Fibroblast of lung (primary cell): ENCODE results near the gene PDK3. TPM values are rescaled to one million over a fixed set of nuclear protein-coding genes. Genes with fewer than 3 reads are reported as not detected.

ENCODE experiments used
- DNase-seq, 2 donors: peaks; one replicate each; pipeline versions ENCODE4 v3.0.0 to v3.0.0-alpha.2; 2010; ENCODE audit warnings: low read depth in 2 of 2
- H2AFZ ChIP-seq: 2 replicates; pipeline ENCODE4 v1.5.1; 2012; ENCODE audit warnings: low read length, control low read depth, inconsistent platforms
- H3K27ac ChIP-seq: 2 replicates; pipeline ENCODE4 v1.5.1; 2011; ENCODE audit warnings: low read length, control low read depth; ENCODE audit not compliant: insufficient read depth
- H3K27me3 ChIP-seq: 2 replicates; pipeline ENCODE4 v1.5.1; 2011; ENCODE audit warnings: mild to moderate bottlenecking, low read length; ENCODE audit not compliant: control insufficient read depth, insufficient read depth
- H3K36me3 ChIP-seq: 2 replicates; pipeline ENCODE4 v1.5.1; 2011; ENCODE audit warnings: low read length; ENCODE audit not compliant: control insufficient read depth, insufficient read depth
- H3K4me1 ChIP-seq: 2 replicates; pipeline ENCODE4 v1.5.1; 2011; ENCODE audit warnings: low read length; ENCODE audit not compliant: control insufficient read depth, insufficient read depth; ENCODE audit errors: extremely low read depth
- H3K4me2 ChIP-seq: 2 replicates; pipeline ENCODE4 v1.5.1; 2011; ENCODE audit warnings: low read length, control low read depth; ENCODE audit not compliant: insufficient read depth; ENCODE audit errors: extremely low read depth
- H3K4me3 ChIP-seq, 4 experiments: fragments of 200-600 bp in 1 of 4; sonication (generic) in 1 of 4; replicated peaks in 1 of 4; 2 replicates each; pipeline ENCODE4 v1.5.1; 2011 to 2016; ENCODE audit warnings: low read length in 4 of 4, low read depth in 3 of 4, mild to moderate bottlenecking in 3 of 4, control low read depth in 2 of 4, inconsistent platforms in 1 of 4, mixed read lengths in 1 of 4; ENCODE audit not compliant: insufficient read depth in 1 of 4; ENCODE audit errors: control extremely low read depth in 1 of 4
- H3K79me2 ChIP-seq: 2 replicates; pipeline ENCODE4 v1.5.1; 2012; ENCODE audit warnings: mild to moderate bottlenecking, low read length, inconsistent platforms; ENCODE audit not compliant: control insufficient read depth, insufficient read depth
- H3K9ac ChIP-seq: 2 replicates; pipeline ENCODE4 v1.5.1; 2011; ENCODE audit warnings: mild to moderate bottlenecking, low read length, control low read depth; ENCODE audit not compliant: insufficient read depth
- H3K9me3 ChIP-seq: 2 replicates; pipeline ENCODE4 v1.5.1; 2012; ENCODE audit warnings: low read depth, low read length; ENCODE audit not compliant: control insufficient read depth, insufficient read depth
- H4K20me1 ChIP-seq: 2 replicates; pipeline ENCODE4 v1.5.1; 2011; ENCODE audit warnings: low read length; ENCODE audit not compliant: control insufficient read depth, insufficient read depth; ENCODE audit errors: extremely low read depth
- EZH2 ChIP-seq: IDR thresholded peaks from 2 replicates; pipeline ENCODE4 v1.5.1; 2012; ENCODE audit warnings: low read length, control low read depth, mild to moderate bottlenecking; ENCODE audit errors: missing control alignments
- polyA minus RNA-seq: library from RNA; depleted of rRNA, polyadenylated mRNA; stranded (reverse); fragments of >200 nt; gene quantifications from 2 replicates; pipeline ENCODE4 v1.2.3, GENCODE V29; 2011; ENCODE audit warnings: low replicate concordance
- polyA plus RNA-seq, 2 donors: library from polyadenylated mRNA; depleted of rRNA in 1 of 2; stranded (reverse) in 1 of 2; unstranded in 1 of 2; fragments of >200 nt; gene quantifications; 2 replicates each; pipeline ENCODE4 v1.2.1, GENCODE V29; 2011 to 2012; ENCODE audit warnings: missing spikeins in 1 of 2
- total RNA-seq: library from RNA; depleted of rRNA; stranded (reverse); fragments of >200 nt; gene quantifications from 2 replicates; pipeline ENCODE4 v1.2.1, GENCODE V29; 2014
- TF ChIP-seq, protein P1 (sequence below), 2 donors: IDR thresholded peaks in 1 of 2; conservative IDR thresholded peaks in 1 of 2; 1 replicate in 1 of 2; 2 replicates in 1 of 2; pipeline ENCODE4 v1.5.1; 2011 to 2012; ENCODE audit warnings: low read length in 2 of 2, control low read depth in 1 of 2, inconsistent platforms in 1 of 2, low read depth in 1 of 2, mild to moderate bottlenecking in 1 of 2

Gene PDK3
- total RNA-seq (2.8 and 5.1 TPM in 2 replicates), polyA plus RNA-seq (3.7 and 4.2 TPM in 2 replicates), polyA minus RNA-seq (2.8 and 2.9 TPM in 2 replicates)
- 2.3 and 2.4 TPM in 2 replicates for polyA plus RNA-seq (2012)

DNA sequence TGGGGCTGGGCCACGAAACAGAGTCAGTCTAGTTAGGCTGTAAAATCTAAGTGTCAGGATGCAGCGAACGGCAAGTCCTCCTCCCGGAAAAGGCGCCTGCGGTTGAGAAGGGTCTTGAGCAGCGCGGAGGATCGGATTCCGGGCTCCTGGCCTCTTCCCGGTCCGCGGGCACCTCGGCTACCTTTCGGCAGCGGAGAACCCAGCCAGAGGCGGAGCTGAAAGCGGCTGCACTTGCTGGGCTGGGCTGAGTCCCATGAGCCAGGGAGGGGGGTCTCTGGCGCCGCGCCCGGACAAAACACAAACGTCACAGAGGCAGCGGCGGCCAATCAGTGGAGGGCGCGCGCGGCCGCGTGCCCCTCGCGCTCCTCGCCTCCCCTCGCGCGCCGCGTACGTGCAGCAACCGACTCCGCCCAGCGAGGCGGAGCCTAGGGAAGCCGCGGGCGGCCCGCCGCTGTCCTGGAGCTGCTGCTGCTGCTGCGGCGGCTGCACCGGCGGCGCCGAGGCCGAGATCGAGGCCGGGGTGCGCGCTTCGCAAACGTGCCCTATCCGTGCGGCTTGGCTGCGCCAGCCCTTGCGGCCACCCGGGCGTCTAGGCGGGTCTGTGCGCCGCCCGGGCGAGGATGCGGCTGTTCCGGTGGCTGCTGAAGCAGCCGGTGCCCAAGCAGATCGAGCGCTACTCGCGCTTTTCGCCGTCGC lies at the start of gene PDK3:
Gene PDK3 (plus strand): TSS at position 451 of the 696 bp plus-strand sequence. CDS start 170 bp downstream, at position 621.
- H3K9ac ChIP-seq = peak within 1 kb of the TSS; percentile 53
- H3K9me3 ChIP-seq = no peaks in the 10 kb centered on the region
- H3K79me2 ChIP-seq = no peaks in the 10 kb centered on the region
- H2AFZ ChIP-seq = peak within 1 kb of the TSS; percentile 64
- TF ChIP-seq, protein P1, sequence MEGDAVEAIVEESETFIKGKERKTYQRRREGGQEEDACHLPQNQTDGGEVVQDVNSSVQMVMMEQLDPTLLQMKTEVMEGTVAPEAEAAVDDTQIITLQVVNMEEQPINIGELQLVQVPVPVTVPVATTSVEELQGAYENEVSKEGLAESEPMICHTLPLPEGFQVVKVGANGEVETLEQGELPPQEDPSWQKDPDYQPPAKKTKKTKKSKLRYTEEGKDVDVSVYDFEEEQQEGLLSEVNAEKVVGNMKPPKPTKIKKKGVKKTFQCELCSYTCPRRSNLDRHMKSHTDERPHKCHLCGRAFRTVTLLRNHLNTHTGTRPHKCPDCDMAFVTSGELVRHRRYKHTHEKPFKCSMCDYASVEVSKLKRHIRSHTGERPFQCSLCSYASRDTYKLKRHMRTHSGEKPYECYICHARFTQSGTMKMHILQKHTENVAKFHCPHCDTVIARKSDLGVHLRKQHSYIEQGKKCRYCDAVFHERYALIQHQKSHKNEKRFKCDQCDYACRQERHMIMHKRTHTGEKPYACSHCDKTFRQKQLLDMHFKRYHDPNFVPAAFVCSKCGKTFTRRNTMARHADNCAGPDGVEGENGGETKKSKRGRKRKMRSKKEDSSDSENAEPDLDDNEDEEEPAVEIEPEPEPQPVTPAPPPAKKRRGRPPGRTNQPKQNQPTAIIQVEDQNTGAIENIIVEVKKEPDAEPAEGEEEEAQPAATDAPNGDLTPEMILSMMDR (conservative IDR thresholded peaks at IDR 0.05 in 1 of 2, IDR thresholded peaks at IDR 0.05 in 1 of 2; ENCODE audit: low read depth in 1 of 2, low read length in 2 of 2) = no peak
- no peak for TF ChIP-seq EZH2
- peak within 1 kb of the TSS; percentile 54 to 63 (median 57) for H3K4me3 ChIP-seq
- H3K27me3 ChIP-seq = no peaks in the 10 kb centered on the region
- no peak within 1 kb of the TSS for H3K27ac ChIP-seq
- H4K20me1 ChIP-seq = no peaks in the 10 kb centered on the region
- H3K4me2 ChIP-seq = peak within 1 kb of the TSS; percentile 59
- DNase-seq = peak; percentile 77 to 85
- H3K4me1 ChIP-seq = no peaks in the 10 kb centered on the region
- H3K36me3 ChIP-seq = no peaks in the 10 kb centered on the region

DNA sequence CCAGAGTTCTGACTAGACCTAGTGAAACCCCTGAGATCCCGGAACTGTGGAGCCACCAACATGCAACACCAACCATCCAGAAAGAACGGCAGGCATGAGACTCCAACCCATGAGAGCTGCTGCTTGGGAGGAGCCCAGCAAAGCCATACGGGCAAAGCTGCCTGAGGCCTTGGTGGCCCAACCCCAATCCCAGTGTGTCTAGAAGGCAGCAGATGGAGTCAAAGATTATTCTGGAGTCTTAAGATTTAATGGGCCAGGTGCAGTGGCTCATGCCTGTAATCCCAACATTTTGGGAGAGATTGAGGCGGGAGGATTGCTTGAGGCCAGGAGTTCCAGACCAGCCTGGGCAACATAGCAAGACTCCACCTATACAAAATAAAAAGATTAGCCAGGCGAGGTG lies 49.2 kb upstream of the PDK3 start:
- Histone ChIP-seq H3K79me2 (no peaks in the 10 kb centered on the region), H3K9ac (no peak overlapping the region), H3K9me3 (no peaks in the 10 kb centered on the region), H2AFZ (no peak overlapping the region), H3K27ac (no peak overlapping the region), H4K20me1 (no peaks in the 10 kb centered on the region), H3K27me3 (no peaks in the 10 kb centered on the region), H3K36me3 (no peaks in the 10 kb centered on the region), H3K4me1 (no peaks in the 10 kb centered on the region), H3K4me2 (no peak overlapping the region), H3K4me3 (no peak overlapping the region)
- no peak for TF ChIP-seq EZH2
- TF ChIP-seq, protein P1 (conservative IDR thresholded peaks at IDR 0.05 in 1 of 2, IDR thresholded peaks at IDR 0.05 in 1 of 2; ENCODE audit: low read depth in 1 of 2, low read length in 2 of 2) = no peak
- DNase-seq = no peak

DNA sequence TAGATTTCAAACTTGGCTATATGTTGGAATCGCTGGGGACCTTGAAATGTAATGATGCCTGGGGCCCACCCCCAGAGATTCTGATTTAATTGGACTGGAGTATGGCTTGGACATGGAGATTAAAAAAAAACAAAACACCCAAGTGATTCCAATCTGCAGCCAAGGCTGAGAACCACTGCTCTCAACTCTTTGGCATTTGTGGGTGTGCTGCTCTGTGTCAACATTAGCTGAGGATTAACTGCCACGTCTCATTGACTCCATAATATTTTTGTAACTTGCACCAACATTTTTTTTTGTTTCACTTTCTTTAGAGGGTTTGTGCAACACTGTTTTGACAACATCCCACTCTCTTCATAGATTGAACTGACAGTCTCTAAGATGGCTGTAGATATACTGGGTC lies 41.1 kb upstream of the PDK3 start:
- TF ChIP-seq, protein P1 (conservative IDR thresholded peaks at IDR 0.05 in 1 of 2, IDR thresholded peaks at IDR 0.05 in 1 of 2; ENCODE audit: low read depth in 1 of 2, low read length in 2 of 2) = no peak
- no peak for TF ChIP-seq EZH2
- Histone ChIP-seq H3K27me3 (no peaks in the 10 kb centered on the region), H3K9me3 (no peaks in the 10 kb centered on the region), H3K4me1 (no peaks in the 10 kb centered on the region), H2AFZ (no peak overlapping the region), H3K79me2 (no peaks in the 10 kb centered on the region), H3K27ac (no peak overlapping the region), H3K9ac (no peak overlapping the region), H3K4me2 (no peak overlapping the region), H3K4me3 (no peak overlapping the region), H4K20me1 (no peaks in the 10 kb centered on the region), H3K36me3 (no peaks in the 10 kb centered on the region)
- DNase-seq = peak in 1 of 2 donors; percentile 13
